CD1c-positive myeloid dendritic cell (primary cell): ENCODE data around the gene MIB1.
"Not testable (repeated sequence)": the region's sequence is repeated elsewhere in the genome, so short reads cannot be mapped to it uniquely, and the experiment has no call there.

Source experiments
- DNase-seq: peaks from one replicate; pipeline ENCODE4 v3.0.0-alpha.2; 2016; ENCODE audit errors: extremely low spot score

The MIB1 gene

GRCh38 chr18:21743166-21743832 lies 2.7 kb downstream of the MIB1 start:
- DNase-seq, result no peak

DNA sequence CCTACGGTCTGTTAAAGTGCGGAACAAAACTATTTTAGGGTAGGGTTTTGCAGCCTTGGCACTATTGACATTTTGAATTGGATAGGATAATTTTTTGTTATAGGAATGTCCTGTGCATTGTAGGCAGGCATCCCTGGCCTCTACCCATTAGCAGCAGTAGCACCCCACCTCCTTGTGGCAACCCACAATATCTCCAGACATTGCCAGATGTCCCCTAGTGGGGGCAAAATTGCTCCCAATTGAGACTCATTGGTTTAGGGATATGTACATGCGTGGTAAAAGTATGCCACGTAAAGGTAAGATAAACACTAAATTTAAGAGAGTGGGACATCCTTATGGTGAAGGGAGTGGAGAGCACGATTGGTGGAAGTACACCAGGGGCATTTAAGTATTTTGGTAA lies 4.6 kb downstream of the MIB1 start:
- no peak for DNase-seq

DNA sequence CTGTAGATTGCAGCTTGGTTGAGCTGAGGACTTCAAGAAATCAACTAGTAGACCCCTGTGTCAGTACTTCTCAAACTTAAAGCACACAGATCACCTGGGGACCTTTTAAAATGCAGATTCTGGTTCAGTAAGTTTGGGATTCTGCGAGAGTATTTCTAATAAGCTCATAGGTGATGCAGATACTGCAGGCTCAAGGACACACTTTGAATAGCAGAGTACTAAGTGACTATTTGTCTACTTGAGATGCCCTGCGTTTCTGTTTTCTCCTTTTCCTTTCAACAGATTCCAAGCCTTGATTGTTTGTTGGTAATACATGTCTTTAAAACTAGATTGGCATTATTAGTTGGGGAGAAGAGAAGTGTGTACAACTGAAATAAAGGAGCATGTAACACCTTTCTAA lies 6.7 kb downstream of the MIB1 start:
- no peak for DNase-seq

DNA sequence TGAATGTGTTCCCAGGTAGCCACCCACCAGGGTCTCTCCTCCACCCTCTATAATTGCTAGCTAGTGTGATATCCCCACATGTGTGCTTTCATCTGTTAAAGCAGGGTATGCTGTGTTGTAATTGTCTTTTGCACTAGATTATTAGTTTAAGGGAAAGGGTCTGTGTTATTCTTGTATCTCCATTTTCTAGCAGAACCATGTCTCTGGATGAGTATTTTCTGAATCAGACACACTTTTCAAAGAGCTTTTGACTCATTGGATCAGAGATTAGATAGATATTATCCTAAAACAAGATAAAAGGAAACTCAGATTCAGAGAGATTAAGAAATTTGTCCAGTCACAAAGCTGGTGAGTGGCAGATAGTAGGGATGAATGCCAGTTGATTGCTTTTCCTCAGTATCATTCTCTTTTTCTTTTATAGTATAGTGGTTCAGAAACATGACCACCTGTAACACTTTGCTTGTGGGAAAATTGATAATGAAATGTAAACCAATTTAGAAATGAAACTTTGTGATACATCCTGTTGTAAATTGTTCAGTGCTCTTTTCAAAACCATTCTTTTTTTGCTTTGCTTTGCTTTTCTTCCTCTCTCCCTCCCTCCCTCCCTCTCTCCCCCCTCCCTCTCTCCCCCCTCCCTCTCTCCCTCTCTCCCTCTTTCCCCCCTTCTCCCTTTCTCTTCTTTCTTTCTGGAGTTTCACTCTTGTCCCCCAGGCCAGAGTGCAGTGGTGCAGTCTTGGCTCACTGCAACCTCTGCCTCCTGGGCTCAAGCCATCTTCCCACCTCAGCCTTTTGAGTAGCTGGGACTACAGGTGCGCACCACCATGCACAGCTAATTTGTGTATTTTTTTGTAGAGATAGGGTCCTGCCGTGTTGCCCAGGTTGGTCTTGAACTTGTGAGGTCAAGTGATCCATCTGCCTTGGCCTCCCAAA lies 7.4 kb downstream of the MIB1 start:
- no peak for DNase-seq

DNA sequence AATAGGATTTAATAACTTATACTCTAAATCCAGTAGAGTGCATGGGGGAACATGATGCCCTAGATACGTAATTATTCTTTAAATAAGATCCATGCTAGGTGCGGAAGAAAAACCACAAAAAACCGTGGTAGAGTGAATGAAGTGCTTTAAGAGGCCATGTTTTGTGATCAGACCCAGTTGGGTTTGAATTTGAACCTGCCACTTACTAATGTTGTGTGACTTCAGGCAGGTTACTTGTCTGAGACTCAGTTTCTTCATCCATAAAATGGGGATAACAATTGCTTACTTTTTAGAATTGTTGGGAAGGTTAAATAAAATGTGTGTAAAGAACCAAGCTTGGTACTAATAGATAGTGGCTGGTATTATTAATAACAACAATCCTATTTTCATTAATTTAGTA lies 17.2 kb downstream of the MIB1 start:
- DNase-seq, result no peak

DNA sequence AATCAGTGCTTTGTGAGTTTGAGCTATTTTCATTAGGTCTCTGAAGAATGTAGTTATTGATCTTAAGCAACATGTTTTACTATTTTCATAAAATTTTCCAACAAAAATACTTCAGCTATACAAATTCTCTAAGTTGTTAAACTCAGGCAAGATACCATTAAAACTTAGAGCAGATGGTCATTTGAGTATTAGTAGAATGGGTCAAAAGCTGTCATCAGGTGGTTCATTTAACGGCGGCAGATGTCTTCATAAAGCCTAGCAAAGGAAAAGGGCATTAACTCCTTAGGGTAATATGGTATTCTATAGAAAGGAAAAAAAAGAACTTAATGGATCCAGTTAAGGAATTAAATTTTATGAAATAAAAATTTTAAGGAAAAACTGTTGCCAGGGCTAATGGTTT lies 19.2 kb downstream of the MIB1 start:
- DNase-seq, result no peak

- no peak for DNase-seq
Observed at GRCh38 chr18:21760321-21760720, 19.7 kb downstream of the MIB1 start.

DNA sequence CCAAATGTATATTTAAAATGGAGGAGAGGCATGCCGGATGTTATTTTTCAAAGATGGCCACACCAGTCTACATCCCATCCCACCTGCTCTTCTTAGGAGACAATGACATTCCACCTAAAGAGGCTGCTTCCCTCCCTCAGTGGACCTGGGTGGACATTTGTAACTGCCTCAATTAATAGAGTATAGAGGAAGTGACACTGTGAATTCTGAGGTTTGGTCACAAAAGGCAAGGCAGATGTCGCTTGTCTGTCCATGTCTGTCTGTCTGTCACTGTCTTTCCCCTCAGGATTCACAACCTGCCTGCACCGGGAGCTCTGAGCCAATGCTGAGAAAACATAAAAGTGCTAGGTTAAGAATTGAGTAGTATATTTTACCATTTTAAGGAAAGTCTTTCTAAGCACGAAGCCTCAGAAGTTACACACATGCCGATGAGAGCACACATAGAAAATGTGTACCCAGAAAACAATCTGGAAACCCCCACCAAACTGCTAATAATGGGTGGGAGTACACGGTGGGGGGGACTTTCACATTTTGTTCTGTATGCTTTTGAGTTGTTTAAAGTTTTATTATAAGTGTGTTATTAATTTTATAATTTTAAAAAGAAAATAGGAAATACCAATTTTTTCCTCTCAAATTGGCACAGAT lies 21.0 kb downstream of the MIB1 start:
- DNase-seq, result no peak

DNA sequence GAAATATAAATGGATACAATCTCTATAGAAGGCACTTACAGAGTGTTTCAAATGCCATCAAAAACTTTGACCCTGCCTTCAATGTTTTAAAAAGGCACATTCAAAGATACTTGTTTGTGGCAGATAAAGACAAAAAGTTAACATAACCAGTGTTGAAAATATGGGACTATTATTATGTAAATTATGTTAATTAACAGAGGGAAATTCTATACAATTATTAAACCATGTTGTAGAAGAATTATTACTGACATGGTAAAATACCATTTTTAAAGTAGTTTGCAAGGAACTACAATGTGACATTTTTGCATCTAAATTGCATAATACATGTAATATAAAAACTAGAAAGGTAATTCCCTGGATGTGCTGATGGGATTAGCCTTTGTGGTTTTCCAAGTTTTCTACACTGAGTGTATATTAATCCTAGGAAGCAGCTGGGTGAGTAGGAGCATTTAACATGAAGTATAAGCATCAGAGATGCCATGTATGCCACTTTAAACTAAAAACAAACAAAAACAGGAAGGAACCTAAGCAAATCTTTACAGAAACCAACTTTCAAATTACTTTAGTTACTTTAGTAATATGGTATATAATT lies 21.7 kb downstream of the MIB1 start:
- no peak for DNase-seq

DNA sequence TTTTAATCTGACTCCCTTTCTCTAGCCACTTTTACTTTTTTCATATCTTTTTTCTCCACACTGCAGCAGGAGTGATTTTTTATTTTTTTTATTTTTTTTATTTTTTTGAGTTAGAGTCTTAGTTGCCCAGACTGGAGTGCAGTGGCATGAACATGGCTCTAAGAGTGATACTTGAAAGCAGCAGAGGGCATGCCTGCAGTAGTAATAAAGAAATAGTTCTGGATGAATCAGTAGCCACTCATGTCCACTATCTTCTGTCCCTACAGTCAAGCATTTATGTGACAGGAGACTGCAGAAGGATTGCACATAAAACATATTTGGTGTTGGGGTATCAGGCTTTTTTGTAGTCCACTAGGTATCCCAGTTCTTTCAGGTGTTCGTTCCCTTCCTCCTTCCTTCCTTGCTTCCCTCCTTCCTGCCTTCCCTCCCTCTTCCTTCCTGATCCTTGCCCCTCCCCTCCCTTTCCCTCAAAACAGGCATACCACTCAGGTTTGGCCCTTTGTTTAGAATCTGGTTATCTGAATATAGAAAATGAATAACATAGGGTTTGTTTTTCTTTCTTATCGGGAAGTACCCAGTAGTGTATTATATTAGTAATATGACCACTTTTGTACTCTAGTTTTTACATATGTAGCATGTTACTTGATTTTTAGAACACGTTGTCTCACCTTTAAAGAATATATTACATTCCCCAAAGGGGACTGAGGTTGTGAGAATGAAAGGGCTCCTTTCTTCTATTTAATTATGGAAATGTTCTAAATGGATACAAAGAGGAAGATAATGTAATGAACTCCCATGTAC lies 23.5 kb downstream of the MIB1 start:
- DNase-seq, result no peak

- no peak for DNase-seq
Observed at GRCh38 chr18:21769206-21769605, 28.6 kb downstream of the MIB1 start.

DNA sequence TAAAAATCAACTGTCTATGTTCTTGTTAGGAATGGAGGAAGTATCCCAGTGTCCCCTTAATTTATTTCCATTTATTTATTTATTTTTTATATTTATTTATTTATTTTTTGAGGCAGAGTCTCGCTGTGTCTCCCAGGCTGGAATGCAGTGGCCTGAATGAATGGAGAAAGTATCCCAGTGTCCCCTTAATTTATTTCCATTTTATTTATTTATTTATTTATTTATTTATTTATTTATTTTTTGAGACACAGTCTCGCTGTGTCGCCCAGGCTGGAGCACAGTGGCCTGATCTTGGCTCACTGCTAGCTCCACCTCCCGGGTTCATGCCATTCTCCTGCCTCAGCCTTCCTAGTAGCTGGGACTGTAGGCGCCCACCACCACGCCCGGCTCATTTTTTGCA lies 34.1 kb downstream of the MIB1 start:
- no peak for DNase-seq

DNA sequence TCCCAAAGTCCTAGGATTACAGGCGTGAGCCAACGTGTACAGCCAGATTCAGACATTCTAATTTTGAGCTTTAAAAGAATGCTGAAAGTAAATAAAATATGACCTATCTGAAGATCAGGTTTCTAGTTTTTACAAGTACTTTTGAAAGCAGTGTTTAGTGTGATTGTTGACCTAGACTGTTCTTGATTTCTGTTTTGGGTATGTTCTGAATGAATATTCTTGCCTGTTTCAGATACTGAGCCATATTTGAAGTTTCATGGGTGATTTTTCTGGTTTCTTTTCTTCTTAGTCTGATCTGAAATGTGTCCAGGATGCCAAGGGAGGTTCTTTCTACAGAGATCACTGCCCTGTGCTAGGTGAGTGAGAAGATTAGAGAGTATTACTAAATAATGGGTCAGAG lies 37.2 kb downstream of the MIB1 start:
- DNase-seq, result no peak

DNA sequence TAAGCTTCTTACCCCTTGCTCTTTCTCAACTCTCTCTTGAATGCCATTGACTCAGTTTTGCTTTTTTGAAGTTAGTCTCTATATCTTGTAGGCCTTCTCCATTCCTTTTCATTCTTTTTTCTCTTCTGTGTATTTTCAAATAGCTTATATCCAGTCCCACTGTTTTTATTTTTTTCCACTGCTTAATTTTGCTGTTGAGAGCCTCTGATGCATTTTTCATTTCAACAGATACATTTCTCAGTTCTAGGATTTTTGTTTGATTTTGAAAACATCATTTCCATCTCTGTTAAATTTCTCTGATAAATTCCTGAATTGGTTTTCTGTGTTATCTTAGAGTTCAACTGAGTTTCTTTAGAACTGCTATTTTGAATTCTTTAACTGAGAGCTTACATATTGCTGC lies 45.9 kb downstream of the MIB1 start:
- DNase-seq, result no peak

DNA sequence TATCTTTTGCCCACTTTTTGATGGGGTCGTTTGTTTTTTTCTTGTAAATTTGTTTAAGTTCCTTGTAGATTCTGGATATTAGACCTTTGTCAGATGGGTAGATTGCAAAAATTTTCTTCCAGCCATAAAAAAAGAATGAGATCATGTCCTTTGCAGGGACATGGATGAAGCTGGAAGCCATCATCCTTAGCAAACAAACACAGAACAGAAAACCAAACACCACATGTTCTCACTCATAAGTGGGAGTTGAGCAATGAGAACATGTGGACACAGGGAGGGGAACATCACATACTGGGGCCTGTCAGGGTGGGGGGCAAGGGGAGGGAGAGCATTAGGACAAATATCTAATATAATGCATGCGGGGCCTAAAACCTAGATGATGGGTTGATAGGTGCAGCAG lies 55.5 kb downstream of the MIB1 start:
- not testable (repeated sequence) for DNase-seq

GRCh38 chr18:21798126-21798525 lies 57.5 kb downstream of the MIB1 start:
- DNase-seq, result no peak

DNA sequence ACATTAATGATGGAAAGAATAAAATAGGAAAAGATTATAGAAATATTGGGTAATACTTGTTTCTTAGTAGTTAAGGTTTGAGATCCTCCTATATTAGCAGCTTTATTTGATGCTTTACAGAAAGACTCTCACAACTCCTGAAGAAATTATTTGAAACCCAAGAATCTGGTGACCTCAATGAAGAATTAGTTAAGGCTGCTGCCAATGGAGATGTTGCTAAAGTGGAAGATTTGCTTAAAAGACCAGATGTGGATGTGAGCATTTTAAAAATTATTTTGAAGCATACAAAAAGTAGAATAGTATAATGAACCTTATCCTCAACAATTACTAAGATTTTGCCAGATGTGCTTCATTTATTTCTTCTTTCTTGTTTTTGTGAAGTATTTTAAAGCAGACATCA lies 59.1 kb downstream of the MIB1 start:
- no peak for DNase-seq

- peak; percentile 27 for DNase-seq
Observed at GRCh38 chr18:21803495-21803894, 62.9 kb downstream of the MIB1 start.

DNA sequence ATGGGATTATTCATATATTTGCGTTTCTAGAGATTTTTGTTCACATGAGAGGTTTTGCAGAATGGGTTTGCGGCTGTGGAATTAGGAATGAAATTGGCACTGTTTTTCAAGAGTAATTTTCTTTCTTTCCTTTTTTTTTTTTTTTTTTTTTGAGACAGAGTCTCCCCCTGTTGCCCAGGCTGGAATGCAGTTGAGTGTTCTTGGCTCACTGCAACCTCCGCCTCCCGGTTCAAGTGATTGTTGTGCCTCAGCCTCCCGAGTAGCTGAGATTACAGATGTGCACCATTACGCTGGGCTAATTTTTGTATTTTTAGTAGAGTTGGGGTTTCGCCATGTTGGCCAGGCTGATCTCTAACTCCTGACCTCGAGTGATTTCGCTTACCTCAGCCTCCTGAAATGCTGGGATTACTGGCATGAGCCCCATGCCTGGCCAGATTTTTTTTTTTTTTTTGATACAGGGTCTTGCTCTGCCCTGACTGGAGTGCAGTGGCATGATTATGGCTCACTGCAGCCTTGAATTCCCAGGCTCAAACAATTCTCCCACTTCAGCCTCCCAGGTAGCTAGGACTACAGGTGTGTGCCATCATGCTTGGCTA lies 65.3 kb downstream of the MIB1 start:
- no peak for DNase-seq

GRCh38 chr18:21808185-21808584 lies 67.6 kb downstream of the MIB1 start:
- DNase-seq, result no peak

- no peak for DNase-seq
Observed at GRCh38 chr18:21809725-21810124, 69.1 kb downstream of the MIB1 start.
